Endothelial cell of umbilical vein (primary cell): ENCODE results near the gene MFSD6. TPM values are rescaled to one million over a fixed set of nuclear protein-coding genes. Genes with fewer than 3 reads are reported as not detected.

ENCODE experiments used
- BruUV-seq: library from RNA; stranded (reverse); fragments of 400-500 nt; replicated peaks from 2 replicates; lab custom pipeline; 2021; lab: Mats Ljungman, UMichigan
- CTCF ChIA-PET: fragments of 300-600, 350-600 bp; sonication (Branson Sonifier 250); formaldehyde crosslinking; loops from one replicate; lab custom pipeline; 2021; ENCODE audit warnings: antibody characterized with exemption, inconsistent platforms; lab: Charles Lee
- POLR2A ChIA-PET: fragments of 300-600, 350-600 bp; sonication (Branson Sonifier 250); formaldehyde crosslinking; loops from one replicate; lab custom pipeline; 2021; ENCODE audit warnings: antibody characterized with exemption, inconsistent platforms; lab: Charles Lee
- DNase-seq: peaks from one replicate; pipeline ENCODE4 v3.0.0-alpha.2; 2011; ENCODE audit warnings: low read depth, low spot score
- FAIRE-seq: peaks from 2 replicates; lab custom pipeline; 2011; peaks lifted over from hg19 to GRCh38; lab: Jason Lieb, UNC
- H2AFZ ChIP-seq: 2 replicates; pipeline ENCODE4 v1.6.0; 2012; ENCODE audit warnings: low read depth, low read length, control low read depth, inconsistent platforms
- H3K27ac ChIP-seq: 2 replicates; pipeline ENCODE4 v1.5.1; 2011; ENCODE audit warnings: low read depth, mild to moderate bottlenecking, control low read depth, low read length, moderate library complexity; ENCODE audit not compliant: insufficient read depth
- H3K27me3 ChIP-seq, 2 experiments: 2 replicates each; pipeline versions ENCODE4 v1.6.0 to v1.6.1; 2011; ENCODE audit warnings: low read length in 2 of 2, mixed read lengths in 1 of 2; ENCODE audit not compliant: control insufficient read depth in 2 of 2, insufficient read depth in 2 of 2
- H3K36me3 ChIP-seq, 2 experiments: 2 replicates in 1 of 2; 3 replicates in 1 of 2; pipeline ENCODE4 v1.5.1; 2011; ENCODE audit warnings: low read length in 2 of 2, mild to moderate bottlenecking in 1 of 2, moderate library complexity in 1 of 2; ENCODE audit not compliant: control insufficient read depth in 2 of 2, insufficient read depth in 2 of 2; ENCODE audit errors: extremely low read depth in 1 of 2
- H3K4me1 ChIP-seq: 3 replicates; pipeline ENCODE4 v1.5.1; 2011; ENCODE audit warnings: mild to moderate bottlenecking, low read length; ENCODE audit not compliant: control insufficient read depth, insufficient read depth; ENCODE audit errors: extremely low read depth
- H3K4me2 ChIP-seq: 2 replicates; pipeline ENCODE4 v1.6.1; 2011; ENCODE audit warnings: low read length, control low read depth, mixed read lengths; ENCODE audit not compliant: insufficient read depth
- H3K4me3 ChIP-seq, 3 experiments: fragments of 200-600 bp in 1 of 3; sonication (generic), shearing (Covaris generic) in 1 of 3; replicated peaks in 1 of 3; 2 replicates each; pipeline ENCODE4 v1.5.1; 2011 to 2016; ENCODE audit warnings: control low read depth in 3 of 3, low read length in 3 of 3, mild to moderate bottlenecking in 2 of 3, inconsistent platforms in 1 of 3, low read depth in 1 of 3, moderate library complexity in 1 of 3; ENCODE audit not compliant: insufficient read depth in 1 of 3
- H3K79me2 ChIP-seq: 2 replicates; pipeline ENCODE4 v1.6.0; 2012; ENCODE audit warnings: low read length, inconsistent platforms; ENCODE audit not compliant: control insufficient read depth, insufficient read depth
- H3K9ac ChIP-seq: replicated peaks from 2 replicates; pipeline ENCODE3; 2011; ENCODE audit warnings: low read length, control low read depth; ENCODE audit not compliant: insufficient read depth; ENCODE audit errors: extremely low read depth
- H3K9me1 ChIP-seq: replicated peaks from 3 replicates; pipeline ENCODE4 v1.6.0; 2011; ENCODE audit warnings: mild to moderate bottlenecking, low read length; ENCODE audit not compliant: control insufficient read depth, insufficient read depth; ENCODE audit errors: extremely low read depth
- H3K9me3 ChIP-seq: replicated peaks from 2 replicates; pipeline ENCODE4 v1.5.1; 2012; ENCODE audit warnings: low read length, inconsistent platforms; ENCODE audit not compliant: control insufficient read depth, insufficient read depth
- H4K20me1 ChIP-seq: replicated peaks from 2 replicates; pipeline ENCODE3; 2011; ENCODE audit warnings: mild to moderate bottlenecking, low read length; ENCODE audit not compliant: control insufficient read depth, insufficient read depth; ENCODE audit errors: extremely low read depth
- CTCF ChIP-seq, 2 donors: IDR thresholded peaks; 1 replicate in 1 of 2; 2 replicates in 1 of 2; pipeline ENCODE4 v1.5.1; 2011; ENCODE audit warnings: low read length in 2 of 2, mild to moderate bottlenecking in 2 of 2, moderate library complexity in 2 of 2, control low read depth in 1 of 2, inconsistent platforms in 1 of 2, low read depth in 1 of 2; ENCODE audit not compliant: insufficient read depth in 1 of 2; ENCODE audit errors: extremely low read depth in 1 of 2
- EZH2 ChIP-seq: IDR thresholded peaks from 2 replicates; pipeline ENCODE4 v1.6.1; 2012; ENCODE audit warnings: borderline replicate concordance, low read depth, mild to moderate bottlenecking, moderate library complexity, low read length, inconsistent platforms; ENCODE audit not compliant: severe bottlenecking
- FOS ChIP-seq: IDR thresholded peaks from 2 replicates; pipeline ENCODE4 v1.6.1; 2011; ENCODE audit warnings: mild to moderate bottlenecking, low read length, moderate library complexity, borderline replicate concordance; ENCODE audit not compliant: insufficient read depth
- GATA2 ChIP-seq: IDR thresholded peaks from 2 replicates; pipeline ENCODE4 v1.7.0; 2011; ENCODE audit warnings: low read depth, mild to moderate bottlenecking, moderate library complexity, mixed read lengths, low read length; ENCODE audit not compliant: insufficient read length, insufficient read depth
- JUN ChIP-seq: IDR thresholded peaks from 2 replicates; pipeline ENCODE4 v1.6.1; 2011; ENCODE audit warnings: borderline replicate concordance, low read depth; ENCODE audit not compliant: insufficient read length, insufficient read depth
- MAX ChIP-seq: IDR thresholded peaks from 2 replicates; pipeline ENCODE4 v1.6.1; 2011; ENCODE audit not compliant: insufficient read depth, insufficient read length
- MYC ChIP-seq: IDR thresholded peaks from one replicate; pipeline ENCODE4 v1.6.1; 2011; ENCODE audit warnings: mild to moderate bottlenecking, low read depth, low read length
- POLR2A ChIP-seq: IDR thresholded peaks from 2 replicates; pipeline ENCODE4 v1.6.1; 2012; ENCODE audit warnings: low read depth, mild to moderate bottlenecking, control low read depth, low read length
- POLR2AphosphoS5 ChIP-seq: IDR thresholded peaks from 2 replicates; pipeline ENCODE4 v1.6.1; 2012; ENCODE audit warnings: low read depth, mild to moderate bottlenecking, control low read depth, low read length, moderate library complexity; ENCODE audit not compliant: insufficient read depth
- dilution Hi-C: fragments of 300-500 bp; cut with MboI; formaldehyde crosslinking; loops from one replicate; pipeline ENCODE4 v1.15.0; 2019; ENCODE audit warnings: low sequenced_read_pairs; ENCODE audit not compliant: extremely low pct_ligation_motif_present
- intact Hi-C: fragments of 100-400 bp; cut with micrococcal nuclease; formaldehyde crosslinking; loops from one replicate; pipeline ENCODE4 v1.10.0; 2022
- polyA plus RNA-seq, 4 experiments: library from polyadenylated mRNA; depleted of rRNA in 3 of 4; stranded (reverse) in 3 of 4; unstranded in 1 of 4; fragments of >200 nt; gene quantifications; 2 replicates each; pipeline versions ENCODE4 v1.2.1 to v1.2.3, GENCODE V29; 2011 to 2012; ENCODE audit warnings: missing spikeins in 1 of 4
- total RNA-seq: library from RNA; stranded (reverse); gene quantifications from 2 replicates; pipeline ENCODE4 v1.2.3, GENCODE V29; 2021

The MFSD6 gene
- total and polyA plus RNA-seq, 2 donors (not counting 3 experiments of a cell fraction or from before 2014, with no cell fraction given), result 4.3 to 4.5 TPM

- FAIRE-seq, result no peak
- no peak overlapping the region for H2AFZ ChIP-seq
- H3K27me3 ChIP-seq, result peaks cover 0 to 2% of the 10 kb centered on the region in 2 experiments
- ChIA-PET CTCF (no interaction called here), POLR2A (no interaction called here)
- H3K27ac ChIP-seq, result no peak overlapping the region
- H3K79me2 ChIP-seq, result no peaks in the 10 kb centered on the region
- BruUV-seq, result no TSS peak
- H3K4me1 ChIP-seq, result peaks cover 7% of the 10 kb centered on the region
- no peak overlapping the region for H3K4me2 ChIP-seq
- intact Hi-C loops, result no loop called here
- no peaks in the 10 kb centered on the region for H3K9me3 ChIP-seq
- no peak overlapping the region for H3K4me3 ChIP-seq
- no peaks in the 10 kb centered on the region for H3K9me1 ChIP-seq
- H3K9ac ChIP-seq, result no peak overlapping the region
- no peaks in the 10 kb centered on the region for H3K36me3 ChIP-seq
- no peaks in the 10 kb centered on the region for H4K20me1 ChIP-seq
- DNase-seq, result no peak
- TF ChIP-seq JUN (no peak), GATA2 (no peak), CTCF (IDR thresholded peaks at IDR 0.05; ENCODE audit: extremely low read depth in 1 of 2, insufficient read depth in 1 of 2, low read depth in 1 of 2, low read length in 2 of 2) (no peak), FOS (no peak), POLR2AphosphoS5 (no peak), EZH2 (no peak), POLR2A (no peak), MAX (no peak), MYC (no peak)
- dilution Hi-C loops, result no loop called here
Measured at GRCh38 chr2:190417045-190417842, 9.1 kb downstream of the MFSD6 start.
